Fibroblast of pulmonary artery (primary cell): ENCODE data around the gene RYK.
A peak's percentile ranks its signal among the peaks of the same experiment; 100 is the strongest.

ENCODE experiments used
- DNase-seq: peaks from one replicate; pipeline ENCODE4 v3.0.0-alpha.2; 2010; ENCODE audit warnings: low read depth
- H3K4me3 ChIP-seq: replicated peaks from 2 replicates; pipeline ENCODE4 v1.5.1; 2011; ENCODE audit warnings: low read depth, mild to moderate bottlenecking, control low read depth, low read length, moderate library complexity
- CTCF ChIP-seq: IDR thresholded peaks from 2 replicates; pipeline ENCODE4 v1.5.1; 2011; ENCODE audit warnings: mild to moderate bottlenecking, control low read depth, low read length, inconsistent platforms; ENCODE audit errors: missing control alignments

The RYK gene

GRCh38 chr3:134258761-134259347 lies 8.2 kb upstream of the RYK start:
- TF ChIP-seq CTCF, result no peak

DNA sequence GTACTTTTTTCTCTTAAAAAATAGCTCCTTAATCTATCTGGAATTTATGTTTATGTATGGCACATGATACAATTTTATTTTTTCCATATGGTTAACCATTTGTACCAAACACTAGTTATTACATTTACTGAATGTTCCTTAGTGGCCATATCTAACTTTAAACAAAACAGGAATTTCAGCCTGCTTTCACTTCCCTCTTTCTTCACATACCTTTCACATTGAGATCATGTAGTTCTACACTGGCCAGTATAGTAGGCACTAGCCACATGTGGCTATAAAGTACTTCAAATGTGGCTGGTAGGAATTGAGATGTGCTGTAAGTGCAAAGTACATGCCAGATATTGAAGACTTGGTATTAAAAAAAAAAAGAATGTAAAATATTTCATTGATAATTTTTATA lies 4.7 kb upstream of the RYK start:
- H3K4me3 ChIP-seq, result no peak overlapping the region
- no peak for DNase-seq
- TF ChIP-seq CTCF, result no peak

More at GRCh38 chr3:134258761-134259347, 8.2 kb upstream of the RYK start:
- H3K4me3 ChIP-seq, result no peak overlapping the region
- DNase-seq, result no peak

DNA sequence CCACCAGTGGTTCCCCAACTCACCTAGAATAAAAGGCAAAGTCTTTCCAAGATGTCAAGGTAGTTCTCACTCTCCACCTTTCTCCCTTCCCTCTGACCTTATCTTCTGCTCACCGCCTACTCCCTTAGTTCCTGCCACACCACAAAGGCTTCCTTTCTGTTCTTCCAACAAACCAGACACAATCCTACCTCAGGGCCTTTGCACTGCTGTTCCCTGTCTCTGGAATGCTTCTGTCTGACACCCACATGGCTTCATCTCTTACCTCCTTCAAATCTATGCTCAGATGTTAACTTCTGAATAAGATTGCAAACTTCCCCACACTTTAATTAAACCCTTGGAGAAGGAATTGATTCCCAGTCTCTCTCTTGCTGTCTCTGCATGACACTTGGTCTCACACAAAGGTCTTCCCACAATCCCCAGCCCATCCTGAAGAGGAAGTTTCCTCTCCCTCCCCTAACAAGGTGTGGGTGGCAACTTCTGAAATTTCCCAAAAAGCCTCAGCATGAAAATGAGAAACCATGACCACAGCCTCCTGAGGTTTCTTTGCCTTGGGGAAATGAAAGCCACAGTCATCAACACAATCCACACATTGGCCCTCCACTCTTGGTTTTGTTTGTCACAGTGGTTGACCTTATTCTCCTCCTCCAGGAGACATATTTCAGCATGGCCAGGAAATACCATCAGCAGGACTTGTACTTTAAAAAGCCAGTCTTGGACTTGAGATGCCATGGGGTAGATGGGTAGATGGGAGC lies 3.0 kb upstream of the RYK start:
- no peak for DNase-seq
- no peak for TF ChIP-seq CTCF
- no peak overlapping the region for H3K4me3 ChIP-seq

- no peak overlapping the region for H3K4me3 ChIP-seq
Observed at GRCh38 chr3:134252766-134253165, 2.1 kb upstream of the RYK start.

GRCh38 chr3:134251731-134252391 lies 1.2 kb upstream of the RYK start:
- TF ChIP-seq CTCF, result no peak
- DNase-seq, result no peak
- no peak overlapping the region for H3K4me3 ChIP-seq

More at GRCh38 chr3:134252766-134253165, 2.1 kb upstream of the RYK start:
- TF ChIP-seq CTCF, result no peak
- DNase-seq, result no peak

GRCh38 chr3:134249935-134250716 lies 533 bp downstream of the RYK start:
- TF ChIP-seq CTCF, result no peak
- H3K4me3 ChIP-seq, result peak overlapping the region; percentile 79
- peak; percentile 32 for DNase-seq
